GM12878 (cell line): ENCODE data around the gene IRX5. TPM values are rescaled to one million over a fixed set of nuclear protein-coding genes. Genes with fewer than 3 reads are reported as not detected.

Source experiments
- ATAC-seq: fragments of 200-7000 bp; cut with Tn5 transposase; 3 replicates; pipeline ENCODE4 v1.9.1; 2020; ENCODE audit warnings: mild to moderate bottlenecking, moderate library complexity
- BruUV-seq: library from RNA; stranded (reverse); fragments of 400-500 nt; replicated peaks from 2 replicates; lab custom pipeline; 2021; lab: Mats Ljungman, UMichigan
- CTCF ChIA-PET: fragments of 300-600 bp; sonication (Branson Sonifier 250); formaldehyde crosslinking; extraction: SDS; loops from one replicate; lab custom pipeline; 2021; ENCODE audit warnings: inconsistent platforms; lab: Yijun Ruan, JAX
- POLR2A ChIA-PET: fragments of 350-600 bp; formaldehyde crosslinking; extraction: SDS; loops from one replicate; lab custom pipeline; 2021; ENCODE audit warnings: inconsistent platforms; lab: Charles Lee
- RAD21 ChIA-PET: fragments of 300-600 bp; sonication (Branson Sonifier 250); formaldehyde crosslinking; loops from one replicate; lab custom pipeline; 2023; ENCODE audit warnings: antibody characterized with exemption; ENCODE audit not compliant: unreplicated experiment; lab: Charles Lee
- SMC1A ChIA-PET: fragments of 300-600 bp; sonication (Branson Sonifier 250); formaldehyde crosslinking; loops from one replicate; lab custom pipeline; 2023; ENCODE audit not compliant: unreplicated experiment, uncharacterized antibody; lab: Charles Lee
- DNase-seq: peaks from one replicate; pipeline ENCODE4 v3.0.0-alpha.2; 2011; ENCODE audit warnings: low read depth, low spot score
- FAIRE-seq: peaks from 3 replicates; lab custom pipeline; 2011; peaks lifted over from hg19 to GRCh38; lab: Jason Lieb, UNC
- H2AFZ ChIP-seq: 2 replicates; pipeline ENCODE4 v1.6.0; 2011; ENCODE audit warnings: low read depth, low read length, control low read depth; ENCODE audit not compliant: control insufficient read depth
- H3K27ac ChIP-seq: 2 replicates; pipeline ENCODE4 v1.5.1; 2011; ENCODE audit warnings: control low read depth; ENCODE audit not compliant: control insufficient read depth, insufficient read depth
- H3K27me3 ChIP-seq, 2 experiments: replicated peaks in 1 of 2; 2 replicates each; pipeline versions ENCODE4 v1.6.0 to v1.6.1; 2011; ENCODE audit warnings: low read length in 1 of 2; ENCODE audit not compliant: control insufficient read depth in 2 of 2, insufficient read depth in 2 of 2
- H3K36me3 ChIP-seq, 2 experiments: 2 replicates each; pipeline ENCODE4 v1.5.1; 2011; ENCODE audit warnings: low read length in 1 of 2; ENCODE audit not compliant: control insufficient read depth in 2 of 2, insufficient read depth in 2 of 2
- H3K4me1 ChIP-seq: 2 replicates; pipeline ENCODE4 v1.6.1; 2011; ENCODE audit warnings: mild to moderate bottlenecking, low read length, moderate library complexity, mixed read lengths; ENCODE audit not compliant: control insufficient read depth, insufficient read depth
- H3K4me2 ChIP-seq: 2 replicates; pipeline ENCODE4 v1.6.0; 2011; ENCODE audit warnings: control low read depth; ENCODE audit not compliant: control insufficient read depth, insufficient read depth
- H3K4me3 ChIP-seq: fragments of 200-600 bp; sonication (generic); 2 replicates; pipeline ENCODE4 v1.5.1; 2016
- H3K79me2 ChIP-seq: 2 replicates; pipeline ENCODE4 v1.6.0; 2011; ENCODE audit warnings: low read length; ENCODE audit not compliant: control insufficient read depth, insufficient read depth
- H3K9ac ChIP-seq: 2 replicates; pipeline ENCODE4 v1.8.0; 2011; ENCODE audit warnings: low read length, control low read depth, mixed read lengths; ENCODE audit not compliant: control insufficient read depth, insufficient read depth
- H3K9me3 ChIP-seq: replicated peaks from 3 replicates; pipeline ENCODE4 v1.5.1; 2011; ENCODE audit warnings: mild to moderate bottlenecking, low read length; ENCODE audit not compliant: control insufficient read depth, insufficient read depth
- H4K20me1 ChIP-seq: 2 replicates; pipeline ENCODE4 v1.6.0; 2011; ENCODE audit not compliant: control insufficient read depth, insufficient read depth
- BMI1 ChIP-seq: fragments of 450-650 bp; IDR thresholded peaks from 2 replicates; pipeline ENCODE4 v1.6.1; 2016; ENCODE audit warnings: mild to moderate bottlenecking, moderate library complexity, borderline replicate concordance
- CEBPB ChIP-seq, 2 experiments: fragments of 150-350 bp in 1 of 2; IDR thresholded peaks; 2 replicates each; pipeline ENCODE4 v1.6.1; 2012 to 2014; ENCODE audit warnings: low read depth in 2 of 2, low read length in 2 of 2, borderline replicate concordance in 1 of 2, inconsistent platforms in 1 of 2
- CTCF ChIP-seq, 3 experiments: IDR thresholded peaks in 2 of 3; conservative IDR thresholded peaks in 1 of 3; 2 replicates each; pipeline ENCODE4 v1.5.1; 2011; ENCODE audit warnings: low read depth in 3 of 3, low read length in 3 of 3, mild to moderate bottlenecking in 3 of 3, control low read depth in 2 of 3, moderate library complexity in 2 of 3, inconsistent platforms in 1 of 3, mixed read lengths in 1 of 3; ENCODE audit not compliant: control insufficient read depth in 2 of 3, insufficient read depth in 1 of 3; ENCODE audit errors: extremely low read depth in 1 of 3
- FOS ChIP-seq: IDR thresholded peaks from 3 replicates; pipeline ENCODE4 v1.6.1; 2011; ENCODE audit warnings: borderline replicate concordance; ENCODE audit not compliant: insufficient read length; ENCODE audit errors: extremely low read depth
- MLLT1 ChIP-seq: fragments of 450-650 bp; IDR thresholded peaks from 2 replicates; pipeline ENCODE4 v1.6.1; 2016; ENCODE audit warnings: mild to moderate bottlenecking
- MYB ChIP-seq: fragments of 150-350 bp; IDR thresholded peaks from 2 replicates; pipeline ENCODE4 v1.6.1; 2014; ENCODE audit warnings: mild to moderate bottlenecking, low read depth, low read length, borderline replicate concordance
- POU2F2 ChIP-seq: IDR thresholded peaks from 3 replicates; pipeline ENCODE4 v1.6.1; 2011; ENCODE audit warnings: low read depth, mild to moderate bottlenecking, low read length, borderline replicate concordance
- PRDM15 ChIP-seq: fragments of 450-650 bp; formaldehyde crosslinking; IDR thresholded peaks from 2 replicates; pipeline ENCODE4 v1.4.0; 2020; ENCODE audit warnings: mild to moderate bottlenecking, moderate library complexity
- ZBTB40 ChIP-seq: fragments of 450-650 bp; IDR thresholded peaks from 2 replicates; pipeline ENCODE4 v1.6.1; 2016; ENCODE audit warnings: mild to moderate bottlenecking, moderate library complexity, borderline replicate concordance
- ZSCAN29 ChIP-seq: fragments of 450-650 bp; IDR thresholded peaks from 2 replicates; pipeline ENCODE4 v1.6.1; 2017; ENCODE audit warnings: mild to moderate bottlenecking, moderate library complexity
- WGBS: methylation state at CpG from one replicate; pipeline ENCODE4 v1.1.6; 2016; ENCODE audit warnings: low lambda C conversion rate; ENCODE audit not compliant: insufficient replicate concordance, insufficient coverage; ENCODE audit errors: missing lambda C conversion rate; 5-methylcytosine and 5-hydroxymethylcytosine counted together
- in situ Hi-C: fragments of 300-500 bp; cut with MboI; formaldehyde crosslinking; loops from 9 replicates; pipeline ENCODE4 v1.14.3; 2018; ENCODE audit warnings: mixed read lengths
- intact Hi-C: fragments of 100-400 bp; cut with micrococcal nuclease; formaldehyde crosslinking; loops from one replicate; pipeline ENCODE4 v1.14.2; 2022; ENCODE audit not compliant: unreplicated experiment
- polyA plus RNA-seq, 11 experiments: library from polyadenylated mRNA; depleted of rRNA in 4 of 11; unstranded in 6 of 11; stranded (reverse) in 5 of 11; fragments of >200 nt; fragmentation: Nextera tagmentation in 4 of 11; fragmentation: Illumina TruSeq in 1 of 11; extraction: Ambion mirVana in 4 of 11; extraction: Trizol in 1 of 11; gene quantifications; 1 replicate in 1 of 11; 2 replicates in 10 of 11; pipeline versions ENCODE4 v1.2.1 to v1.2.3, GENCODE V29; 2011 to 2016; ENCODE audit warnings: inconsistent platforms in 2 of 11, missing spikeins in 2 of 11, low read depth in 1 of 11
- total RNA-seq, 4 experiments: library from RNA; depleted of rRNA in 3 of 4; stranded (reverse); fragments of >200 nt in 3 of 4; fragmentation: Illumina TruSeq in 1 of 4; extraction: Trizol in 1 of 4; gene quantifications; 2 replicates each; pipeline versions ENCODE4 v1.2.1 to v1.2.3, GENCODE V29; 2013 to 2021

IRX5 gene
- total and polyA plus RNA-seq, 10 of the 15 experiments (the other 5 are each of a cell fraction or from before 2014, with no cell fraction given), result 0.08 TPM; not detected in 9

GRCh38 chr16:54903047-54903446, 27.6 kb upstream of the IRX5 start:
- Histone ChIP-seq H3K9ac (no peak overlapping the region), H2AFZ (no peak overlapping the region), H3K9me3 (no peaks in the 10 kb centered on the region), H4K20me1 (no peaks in the 10 kb centered on the region), H3K27me3 (no peaks in the 10 kb centered on the region), H3K79me2 (no peaks in the 10 kb centered on the region), H3K4me3 (no peak overlapping the region), H3K4me1 (no peaks in the 10 kb centered on the region)
- POLR2A ChIA-PET, result no interaction called here
- no peak for ATAC-seq
- in situ Hi-C loops, result no loop called here
- no peak for FAIRE-seq
- intact Hi-C loops, result no loop called here
- WGBS, result 0% methylated on average over 2 of the region's 2 CpGs
- no TSS peak for BruUV-seq
- RAD21 ChIA-PET, result no interaction called here
- CTCF ChIA-PET, result no interaction called here
- TF ChIP-seq POU2F2 (no peak), ZBTB40 (no peak), MYB (no peak), PRDM15 (CRISPR knock-in tag) (no peak), CTCF (IDR thresholded peaks at IDR 0.05 in 2 of 3, conservative IDR thresholded peaks at IDR 0.05 in 1 of 3; ENCODE audit: control insufficient read depth in 2 of 3, extremely low read depth in 1 of 3, insufficient read depth in 1 of 3, low read depth in 3 of 3, low read length in 3 of 3) (no peak), BMI1 (no peak), CEBPB (IDR thresholded peaks at IDR 0.05; ENCODE audit: borderline replicate concordance in 1 of 2, low read depth in 2 of 2, low read length in 2 of 2) (no peak), ZSCAN29 (no peak), FOS (no peak), MLLT1 (no peak)
- TF ChIP-seq, all 136 proteins: peak for 0
- Histone ChIP-seq H3K4me2 (no peak overlapping the region), H3K27ac (no peak overlapping the region), H3K36me3 (no peaks in the 10 kb centered on the region)
- SMC1A ChIA-PET, result no interaction called here
- DNase-seq, result no peak
